Loucy (cell line): Measurements from ENCODE around the gene SIRT7.

Source experiments
- EZH2phosphoT487 ChIP-seq: fragments of 200-600 bp; IDR thresholded peaks from 2 replicates; pipeline ENCODE4 v1.6.1; 2018; ENCODE audit warnings: antibody characterized with exemption, mild to moderate bottlenecking, moderate library complexity, borderline replicate concordance
- TF ChIP-seq, protein P1 (sequence below): fragments of 200-600 bp; sonication (generic); conservative IDR thresholded peaks from 2 replicates; pipeline ENCODE4 v1.5.1; 2014; ENCODE audit warnings: mild to moderate bottlenecking, antibody characterized with exemption, low read length

DNA sequence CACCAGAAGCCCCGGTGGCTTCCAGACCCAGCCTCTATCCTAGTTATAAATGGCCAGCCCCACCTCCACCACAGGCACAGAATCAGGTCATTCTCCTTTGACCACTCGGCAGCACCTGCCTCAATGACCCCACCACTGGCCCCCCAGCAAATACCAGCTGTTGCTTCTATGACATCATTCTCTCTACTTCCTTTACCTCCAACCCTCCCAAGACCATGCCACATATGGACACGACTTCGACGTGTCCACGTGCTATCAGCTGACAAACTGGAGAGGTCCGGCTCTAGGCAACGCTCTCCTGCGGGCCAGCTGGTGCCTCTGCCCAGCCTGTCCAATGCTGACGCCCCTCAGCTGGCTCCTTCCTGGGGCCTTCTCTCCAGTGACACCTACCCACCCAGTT is 32.5 kb downstream of the SIRT7 start:
- TF ChIP-seq, protein P1, sequence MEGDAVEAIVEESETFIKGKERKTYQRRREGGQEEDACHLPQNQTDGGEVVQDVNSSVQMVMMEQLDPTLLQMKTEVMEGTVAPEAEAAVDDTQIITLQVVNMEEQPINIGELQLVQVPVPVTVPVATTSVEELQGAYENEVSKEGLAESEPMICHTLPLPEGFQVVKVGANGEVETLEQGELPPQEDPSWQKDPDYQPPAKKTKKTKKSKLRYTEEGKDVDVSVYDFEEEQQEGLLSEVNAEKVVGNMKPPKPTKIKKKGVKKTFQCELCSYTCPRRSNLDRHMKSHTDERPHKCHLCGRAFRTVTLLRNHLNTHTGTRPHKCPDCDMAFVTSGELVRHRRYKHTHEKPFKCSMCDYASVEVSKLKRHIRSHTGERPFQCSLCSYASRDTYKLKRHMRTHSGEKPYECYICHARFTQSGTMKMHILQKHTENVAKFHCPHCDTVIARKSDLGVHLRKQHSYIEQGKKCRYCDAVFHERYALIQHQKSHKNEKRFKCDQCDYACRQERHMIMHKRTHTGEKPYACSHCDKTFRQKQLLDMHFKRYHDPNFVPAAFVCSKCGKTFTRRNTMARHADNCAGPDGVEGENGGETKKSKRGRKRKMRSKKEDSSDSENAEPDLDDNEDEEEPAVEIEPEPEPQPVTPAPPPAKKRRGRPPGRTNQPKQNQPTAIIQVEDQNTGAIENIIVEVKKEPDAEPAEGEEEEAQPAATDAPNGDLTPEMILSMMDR = no peak
- no peak for TF ChIP-seq EZH2phosphoT487
